ENCODE results near the gene CYTH3. TPM values are rescaled to one million over a fixed set of nuclear protein-coding genes. Genes with fewer than 3 reads are reported as not detected.
A peak's percentile ranks its signal among the peaks of the same experiment; 100 is the strongest.

Gene CYTH3
- total RNA-seq, 1 experiment from 2014 or later: 16.7 TPM

DNA sequence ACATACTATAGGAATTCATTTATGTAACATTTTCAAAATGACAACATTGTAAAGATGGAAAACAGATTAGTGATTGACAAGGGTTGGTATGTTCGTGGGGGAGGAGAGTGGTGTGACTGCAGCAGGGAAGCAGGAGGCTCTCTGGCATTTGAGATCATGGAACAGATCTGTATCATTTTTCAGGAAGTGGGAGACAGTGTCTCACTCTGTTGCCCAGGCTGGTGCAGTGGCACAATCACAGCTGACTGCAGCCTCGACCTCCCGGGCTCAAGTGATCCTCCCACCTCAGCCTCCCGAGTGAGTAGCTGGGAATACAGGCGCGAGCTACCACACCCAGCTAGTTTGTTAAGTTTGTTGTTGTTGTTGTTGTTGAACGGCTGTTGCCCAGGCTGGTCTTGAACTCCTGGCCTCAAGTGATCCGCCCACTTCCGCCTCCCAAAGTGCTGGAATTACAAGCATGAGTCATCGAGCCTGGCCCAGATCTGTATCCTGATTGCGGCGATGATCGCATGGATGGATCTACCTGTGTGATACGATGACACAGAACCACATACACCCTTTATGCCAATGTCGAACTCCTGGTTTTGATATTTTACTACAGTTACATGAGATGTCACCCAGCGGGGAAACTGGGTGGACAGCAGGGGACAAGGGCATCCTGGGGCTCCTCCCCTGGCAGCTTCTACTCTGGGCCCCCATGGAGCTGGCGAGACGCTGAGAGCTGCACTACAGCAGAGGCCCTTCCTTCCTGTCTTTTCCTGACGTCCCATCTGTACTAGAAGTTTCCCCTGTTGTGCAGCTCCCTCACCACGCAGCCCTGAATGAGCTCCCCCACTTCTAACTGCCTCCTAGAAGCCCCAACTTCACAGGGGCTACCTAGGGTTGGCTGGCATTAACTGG, 12.3 kb upstream of the CYTH3 start (continued):
- TF ChIP-seq, protein P1, sequence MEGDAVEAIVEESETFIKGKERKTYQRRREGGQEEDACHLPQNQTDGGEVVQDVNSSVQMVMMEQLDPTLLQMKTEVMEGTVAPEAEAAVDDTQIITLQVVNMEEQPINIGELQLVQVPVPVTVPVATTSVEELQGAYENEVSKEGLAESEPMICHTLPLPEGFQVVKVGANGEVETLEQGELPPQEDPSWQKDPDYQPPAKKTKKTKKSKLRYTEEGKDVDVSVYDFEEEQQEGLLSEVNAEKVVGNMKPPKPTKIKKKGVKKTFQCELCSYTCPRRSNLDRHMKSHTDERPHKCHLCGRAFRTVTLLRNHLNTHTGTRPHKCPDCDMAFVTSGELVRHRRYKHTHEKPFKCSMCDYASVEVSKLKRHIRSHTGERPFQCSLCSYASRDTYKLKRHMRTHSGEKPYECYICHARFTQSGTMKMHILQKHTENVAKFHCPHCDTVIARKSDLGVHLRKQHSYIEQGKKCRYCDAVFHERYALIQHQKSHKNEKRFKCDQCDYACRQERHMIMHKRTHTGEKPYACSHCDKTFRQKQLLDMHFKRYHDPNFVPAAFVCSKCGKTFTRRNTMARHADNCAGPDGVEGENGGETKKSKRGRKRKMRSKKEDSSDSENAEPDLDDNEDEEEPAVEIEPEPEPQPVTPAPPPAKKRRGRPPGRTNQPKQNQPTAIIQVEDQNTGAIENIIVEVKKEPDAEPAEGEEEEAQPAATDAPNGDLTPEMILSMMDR (IDR thresholded peaks at IDR 0.05 in 2 of 3, conservative IDR thresholded peaks at IDR 0.05 in 1 of 3; ENCODE audit: borderline replicate concordance in 1 of 3, insufficient read depth in 1 of 3, low read depth in 2 of 3, low read length in 2 of 3): no peak
- TF ChIP-seq, protein P2, sequence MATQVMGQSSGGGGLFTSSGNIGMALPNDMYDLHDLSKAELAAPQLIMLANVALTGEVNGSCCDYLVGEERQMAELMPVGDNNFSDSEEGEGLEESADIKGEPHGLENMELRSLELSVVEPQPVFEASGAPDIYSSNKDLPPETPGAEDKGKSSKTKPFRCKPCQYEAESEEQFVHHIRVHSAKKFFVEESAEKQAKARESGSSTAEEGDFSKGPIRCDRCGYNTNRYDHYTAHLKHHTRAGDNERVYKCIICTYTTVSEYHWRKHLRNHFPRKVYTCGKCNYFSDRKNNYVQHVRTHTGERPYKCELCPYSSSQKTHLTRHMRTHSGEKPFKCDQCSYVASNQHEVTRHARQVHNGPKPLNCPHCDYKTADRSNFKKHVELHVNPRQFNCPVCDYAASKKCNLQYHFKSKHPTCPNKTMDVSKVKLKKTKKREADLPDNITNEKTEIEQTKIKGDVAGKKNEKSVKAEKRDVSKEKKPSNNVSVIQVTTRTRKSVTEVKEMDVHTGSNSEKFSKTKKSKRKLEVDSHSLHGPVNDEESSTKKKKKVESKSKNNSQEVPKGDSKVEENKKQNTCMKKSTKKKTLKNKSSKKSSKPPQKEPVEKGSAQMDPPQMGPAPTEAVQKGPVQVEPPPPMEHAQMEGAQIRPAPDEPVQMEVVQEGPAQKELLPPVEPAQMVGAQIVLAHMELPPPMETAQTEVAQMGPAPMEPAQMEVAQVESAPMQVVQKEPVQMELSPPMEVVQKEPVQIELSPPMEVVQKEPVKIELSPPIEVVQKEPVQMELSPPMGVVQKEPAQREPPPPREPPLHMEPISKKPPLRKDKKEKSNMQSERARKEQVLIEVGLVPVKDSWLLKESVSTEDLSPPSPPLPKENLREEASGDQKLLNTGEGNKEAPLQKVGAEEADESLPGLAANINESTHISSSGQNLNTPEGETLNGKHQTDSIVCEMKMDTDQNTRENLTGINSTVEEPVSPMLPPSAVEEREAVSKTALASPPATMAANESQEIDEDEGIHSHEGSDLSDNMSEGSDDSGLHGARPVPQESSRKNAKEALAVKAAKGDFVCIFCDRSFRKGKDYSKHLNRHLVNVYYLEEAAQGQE (IDR thresholded peaks at IDR 0.05; ENCODE audit: low read depth): no peak
- peak; percentile 70 for TF ChIP-seq FOSL1 (IDR thresholded peaks at IDR 0.05; ENCODE audit: low read depth)
- TF ChIP-seq SP1 (IDR thresholded peaks at IDR 0.05; ENCODE audit: low read depth): no peak
- TF ChIP-seq ZFX (IDR thresholded peaks at IDR 0.05): no peak
- TF ChIP-seq ELF1 (IDR thresholded peaks at IDR 0.05; ENCODE audit: borderline replicate concordance, low read depth): no peak
- no peak for TF ChIP-seq EZH2phosphoT487 (IDR thresholded peaks at IDR 0.05; ENCODE audit: borderline replicate concordance)
- TF ChIP-seq YY1 (IDR thresholded peaks at IDR 0.05; ENCODE audit: extremely low read depth, insufficient replicate concordance, low read depth, low read length): no peak
- TF ChIP-seq JUND (IDR thresholded peaks at IDR 0.05): peak; percentile 71
- TF ChIP-seq ZNF274 (IDR thresholded peaks at IDR 0.05; ENCODE audit: low read depth, low read length): no peak
- TF ChIP-seq, protein P3, sequence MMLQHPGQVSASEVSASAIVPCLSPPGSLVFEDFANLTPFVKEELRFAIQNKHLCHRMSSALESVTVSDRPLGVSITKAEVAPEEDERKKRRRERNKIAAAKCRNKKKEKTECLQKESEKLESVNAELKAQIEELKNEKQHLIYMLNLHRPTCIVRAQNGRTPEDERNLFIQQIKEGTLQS (IDR thresholded peaks at IDR 0.05): no peak
- no peak for TF ChIP-seq SIN3A (IDR thresholded peaks at IDR 0.05; ENCODE audit: low read depth)
- no peak for TF ChIP-seq POLR2A (IDR thresholded peaks at IDR 0.05; ENCODE audit: borderline replicate concordance, extremely low read depth, insufficient read depth, insufficient read length)
